DMS53 (cell line): ENCODE data around the gene C17orf50.
"Not testable (repeated sequence)": the region's sequence is repeated elsewhere in the genome, so short reads cannot be mapped to it uniquely, and the experiment has no call there.

Experiments
- DNase-seq: peaks from one replicate; lab custom pipeline; 2025; lab: John Stamatoyannopoulos, UW

The C17orf50 gene

DNA sequence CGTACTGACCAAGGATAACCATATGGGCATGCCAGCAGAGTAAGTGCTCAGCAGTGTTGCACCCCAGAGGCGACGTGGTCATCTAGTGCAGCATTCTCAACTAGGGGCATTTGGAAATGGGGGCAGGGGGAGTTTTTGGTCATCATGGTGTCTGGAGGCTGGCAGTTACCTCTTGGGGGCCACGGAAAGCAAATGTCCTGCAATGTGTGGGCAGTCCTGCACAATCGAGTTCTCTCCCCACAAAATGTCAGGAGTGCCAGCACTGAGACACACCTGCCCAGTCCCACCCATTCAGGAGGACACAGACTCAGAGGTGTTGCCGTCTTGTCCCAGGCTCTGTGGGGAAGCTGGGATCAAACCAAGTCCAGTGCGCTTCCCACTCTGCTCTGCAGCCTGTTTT is 26.3 kb upstream of the C17orf50 start:
- DNase-seq, result no peak

DNA sequence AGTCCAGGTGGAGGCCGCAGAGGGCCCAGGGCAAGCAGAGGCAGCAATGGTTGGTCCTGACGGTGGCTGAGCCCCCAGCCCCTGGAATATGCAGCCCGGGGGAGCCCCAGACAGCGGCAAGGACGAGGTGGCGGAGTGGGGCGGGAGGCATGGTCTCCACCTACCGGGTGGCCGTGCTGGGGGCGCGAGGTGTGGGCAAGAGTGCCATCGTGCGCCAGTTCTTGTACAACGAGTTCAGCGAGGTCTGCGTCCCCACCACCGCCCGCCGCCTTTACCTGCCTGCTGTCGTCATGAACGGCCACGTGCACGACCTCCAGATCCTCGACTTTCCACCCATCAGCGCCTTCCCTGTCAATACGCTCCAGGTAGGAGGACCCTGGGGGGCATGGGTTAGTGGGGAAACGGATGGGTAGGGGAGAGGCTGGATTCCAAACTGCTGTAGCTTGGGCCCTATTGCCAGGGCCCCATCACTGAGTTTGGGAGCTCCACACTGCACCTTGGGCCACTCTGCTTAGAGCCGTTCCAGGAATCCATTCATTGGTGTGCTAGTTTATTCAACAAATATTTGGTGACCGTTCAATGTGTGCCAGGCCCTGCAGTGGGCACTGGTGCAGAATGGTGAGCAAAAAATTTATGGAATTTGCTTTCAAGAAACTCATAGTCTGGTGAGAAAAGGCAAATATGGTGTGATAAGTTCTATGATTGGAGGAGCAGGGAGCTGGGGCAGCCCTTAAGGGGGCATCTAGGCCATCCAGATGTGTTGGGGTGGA is 25.5 kb upstream of the C17orf50 start:
- no peak for DNase-seq

GRCh38 chr17:35736236-35736635 is 24.5 kb upstream of the C17orf50 start:
- DNase-seq, result no peak

- DNase-seq, result no peak
Observed at GRCh38 chr17:35738519-35739133, 22.1 kb upstream of the C17orf50 start.

- DNase-seq, result no peak
Observed at GRCh38 chr17:35740216-35740615, 20.5 kb upstream of the C17orf50 start.

- peak; percentile 87 for DNase-seq
Observed at GRCh38 chr17:35740997-35741931, 19.4 kb upstream of the C17orf50 start.

GRCh38 chr17:35742496-35742895 is 18.2 kb upstream of the C17orf50 start:
- DNase-seq, result no peak

DNA sequence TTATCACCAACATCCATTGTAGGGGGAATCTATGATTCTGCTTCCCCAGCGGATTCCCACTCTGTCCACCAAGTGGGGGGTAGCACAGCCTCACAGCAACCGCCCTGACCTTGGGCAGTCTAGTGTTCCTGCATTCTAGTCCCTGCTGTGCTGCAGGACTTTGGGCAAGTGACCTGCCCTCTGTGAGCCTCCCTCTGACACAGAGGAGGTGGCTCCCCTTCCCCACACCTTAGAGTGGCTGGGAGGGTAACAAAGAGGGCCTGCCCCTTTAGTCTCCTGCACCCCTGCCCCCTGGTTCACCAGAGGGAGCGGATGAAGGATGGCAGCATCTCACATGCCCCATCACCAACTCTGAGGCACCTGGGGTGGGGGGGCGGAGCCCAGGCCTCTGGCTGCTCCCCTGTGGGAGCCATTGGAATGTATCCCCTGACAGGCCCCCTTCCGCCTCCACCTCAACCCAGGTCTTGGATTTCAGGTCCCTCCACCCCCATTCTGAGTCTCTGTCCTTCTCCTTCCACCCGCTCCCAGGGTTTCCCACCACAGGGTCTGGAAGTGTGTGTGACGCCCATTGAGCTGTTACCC is 17.7 kb upstream of the C17orf50 start:
- DNase-seq, result no peak

DNA sequence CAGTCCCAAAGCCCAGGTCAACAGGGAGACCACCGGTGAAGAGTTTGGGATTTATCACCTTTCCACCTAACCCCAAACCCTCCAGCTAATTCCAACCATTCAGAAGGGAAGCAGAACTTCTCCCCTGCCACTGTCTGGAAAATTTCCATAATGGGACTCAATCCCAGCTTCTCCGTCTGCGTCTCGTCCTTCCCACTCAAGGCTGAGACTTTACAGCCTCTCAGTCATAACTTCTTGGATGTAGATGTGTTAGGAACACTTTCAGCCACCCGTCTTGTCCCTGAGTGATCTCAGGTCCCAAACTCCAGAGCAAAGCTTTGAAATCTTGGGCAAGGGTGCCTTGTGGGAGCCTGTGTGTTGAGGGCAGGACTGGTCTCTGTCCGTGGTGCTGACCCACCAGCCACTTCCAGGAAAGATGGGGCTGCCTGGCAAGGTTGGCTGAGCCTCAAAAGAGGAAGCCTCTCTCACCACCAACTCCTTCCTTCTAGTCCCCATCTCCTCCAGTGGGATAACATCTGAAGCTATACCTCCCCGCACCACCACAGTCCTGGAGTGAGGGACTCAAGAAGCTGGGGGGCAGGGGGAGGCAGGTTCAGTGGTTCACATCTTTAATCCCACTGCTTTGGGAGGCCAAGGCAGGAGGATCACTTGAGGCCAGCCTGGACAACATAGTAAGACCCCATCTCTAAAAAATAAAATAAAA is 16.9 kb upstream of the C17orf50 start:
- peak; percentile 11 for DNase-seq

GRCh38 chr17:35744830-35745229 is 15.9 kb upstream of the C17orf50 start:
- no peak for DNase-seq

DNA sequence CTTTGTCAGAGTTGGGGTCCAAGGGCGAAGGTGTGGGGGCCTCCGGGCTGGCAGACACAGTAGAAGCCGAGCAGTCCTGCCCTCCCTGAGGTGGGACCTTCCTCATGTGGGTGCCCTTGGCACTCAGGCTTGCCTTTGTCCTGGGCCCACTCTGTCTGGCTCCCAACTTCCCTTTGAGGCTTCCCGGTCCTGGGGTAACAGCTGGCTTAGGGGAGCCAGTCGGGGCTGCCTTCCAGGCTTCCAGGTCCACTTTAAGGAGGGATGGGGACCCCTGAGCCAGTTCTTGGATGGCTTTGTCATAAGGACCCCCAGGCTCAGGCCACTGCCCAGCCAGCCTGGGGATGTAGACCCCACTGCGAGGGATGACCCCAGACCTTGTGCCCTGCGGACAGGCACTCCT is 15.4 kb upstream of the C17orf50 start:
- DNase-seq, result no peak

GRCh38 chr17:35745749-35746320 is 14.9 kb upstream of the C17orf50 start:
- no peak for DNase-seq

- DNase-seq, result peak; percentile 79
Observed at GRCh38 chr17:35747540-35748017, 13.1 kb upstream of the C17orf50 start.

DNA sequence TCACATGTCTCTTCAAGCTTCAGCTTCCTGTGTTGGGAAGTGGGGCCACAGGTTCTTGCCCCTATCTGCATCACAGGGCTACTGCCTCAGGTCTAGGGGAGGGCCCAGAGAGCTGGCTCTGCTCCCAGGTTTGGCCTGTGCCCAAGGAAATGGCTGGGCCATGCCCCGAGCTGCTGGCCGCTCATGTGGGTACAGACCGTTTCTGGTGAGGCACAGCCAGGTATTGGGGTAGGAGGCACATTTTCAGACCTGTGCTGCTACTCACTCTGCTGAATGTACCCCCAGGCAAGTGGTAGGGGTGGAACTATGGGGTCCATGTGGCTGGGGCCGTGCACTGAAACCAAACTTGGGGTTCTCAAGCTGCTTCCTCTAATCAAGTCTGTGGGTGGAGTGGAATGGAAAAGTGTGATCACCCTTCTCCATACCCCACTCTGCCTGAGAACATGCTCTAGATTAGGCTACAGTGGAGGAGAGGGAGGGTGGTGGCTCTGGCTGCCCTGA is 12.3 kb upstream of the C17orf50 start:
- no peak for DNase-seq

- DNase-seq, result no peak
Observed at GRCh38 chr17:35748979-35749378, 11.7 kb upstream of the C17orf50 start.

- no peak for DNase-seq
Observed at GRCh38 chr17:35749560-35750412, 10.9 kb upstream of the C17orf50 start.

DNA sequence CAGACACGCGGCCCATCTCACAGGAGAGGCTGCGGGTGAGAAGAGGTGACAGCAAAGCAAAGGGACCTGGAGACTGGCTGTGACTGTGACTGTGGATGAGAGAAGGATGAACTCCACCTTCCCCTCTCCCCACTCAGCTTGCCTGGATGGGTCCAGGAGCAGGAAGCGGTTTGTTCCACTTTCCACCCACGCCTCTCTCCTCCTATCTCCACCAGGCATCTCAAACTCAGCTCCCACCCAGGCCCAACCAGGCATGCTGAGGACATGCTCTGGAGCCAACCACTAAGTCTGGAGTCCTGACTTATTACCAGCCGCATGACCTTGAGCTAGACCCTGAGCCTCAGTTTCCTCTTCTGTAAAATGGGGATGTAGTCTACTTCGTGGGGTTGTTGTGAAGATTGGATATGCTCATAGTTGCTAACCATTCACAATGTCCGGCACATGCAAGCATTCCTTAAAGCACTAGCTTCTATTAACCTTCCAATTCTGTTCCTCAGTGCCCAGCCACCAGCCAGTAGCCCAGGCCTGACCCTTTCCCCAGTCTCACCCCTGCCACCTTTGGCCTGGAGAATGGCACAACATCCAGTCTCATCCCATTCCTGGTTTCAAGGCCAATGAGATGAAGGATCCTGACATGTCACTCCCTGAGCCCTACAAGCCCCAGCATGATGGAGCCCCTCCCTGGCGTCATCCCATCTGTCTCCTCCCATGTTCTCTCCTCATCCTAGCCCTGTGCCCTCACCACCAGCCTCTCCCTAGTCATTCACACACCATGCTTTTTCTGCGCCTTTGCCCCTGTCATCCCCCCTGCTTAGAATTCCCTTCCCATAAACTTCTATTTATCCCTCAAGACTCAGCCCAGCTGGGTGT is 9.9 kb upstream of the C17orf50 start:
- DNase-seq, result no peak

DNA sequence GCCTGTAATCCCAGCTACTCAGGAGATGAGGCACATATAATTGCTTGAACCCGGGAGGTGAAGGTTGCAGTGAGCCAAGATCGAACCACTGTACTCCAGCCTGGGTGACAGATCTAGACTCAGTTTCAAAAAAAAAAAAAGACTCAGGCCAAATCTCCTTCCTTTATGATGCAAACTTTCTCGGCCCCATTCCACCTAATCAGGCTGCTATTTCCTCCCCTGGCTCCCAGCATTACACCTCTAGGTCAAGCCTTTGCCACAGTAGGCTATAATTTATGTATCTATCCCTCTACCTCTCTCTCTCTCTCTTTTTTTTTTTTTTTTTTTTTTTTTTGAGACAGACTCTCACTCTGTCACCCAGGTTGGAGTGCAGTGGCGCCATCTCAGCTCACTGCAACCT is 9.1 kb upstream of the C17orf50 start:
- DNase-seq, result not testable (repeated sequence)

- DNase-seq, result peak; percentile 78
Observed at GRCh38 chr17:35752471-35752870, 8.2 kb upstream of the C17orf50 start.
